ENCODE data around the gene SGSM1.

The SGSM1 gene

GRCh38 chr22:24805790-24806662, at the start of gene SGSM1:
TSS of gene SGSM1 (plus strand) at chr22:24806211. CDS start at chr22:24806326, 115 bp downstream.
- H3K4me3 ChIP-seq (ENCODE audit: low read depth, low read length) = peak within 1 kb of the TSS; percentile 47
- no peak for TF ChIP-seq CTCF (IDR thresholded peaks at IDR 0.05; ENCODE audit: insufficient read depth, low read depth, low read length, missing control alignments)

GRCh38 chr22:24758164-24758799, 47.7 kb upstream of the SGSM1 start:
- TF ChIP-seq CTCF (IDR thresholded peaks at IDR 0.05; ENCODE audit: insufficient read depth, low read depth, low read length, missing control alignments) = peak; percentile 68
- H3K4me3 ChIP-seq (ENCODE audit: low read depth, low read length) = no peak overlapping the region
- peak; percentile 65 for DNase-seq (ENCODE audit: low read depth)

More at GRCh38 chr22:24805790-24806662, at the start of gene SGSM1:
- peak; percentile 57 for DNase-seq (ENCODE audit: low read depth)

- TF ChIP-seq CTCF (IDR thresholded peaks at IDR 0.05; ENCODE audit: insufficient read depth, low read depth, low read length, missing control alignments) = no peak
- no peak for DNase-seq (ENCODE audit: low read depth)
- no peak overlapping the region for H3K4me3 ChIP-seq (ENCODE audit: low read depth, low read length)
Observed at GRCh38 chr22:24759765-24760164, 46.2 kb upstream of the SGSM1 start.

GRCh38 chr22:24760708-24761306, 45.2 kb upstream of the SGSM1 start:
- H3K4me3 ChIP-seq (ENCODE audit: low read depth, low read length) = no peak overlapping the region
- no peak for DNase-seq (ENCODE audit: low read depth)
- TF ChIP-seq CTCF (IDR thresholded peaks at IDR 0.05; ENCODE audit: insufficient read depth, low read depth, low read length, missing control alignments) = no peak

- DNase-seq (ENCODE audit: low read depth) = no peak
- no peak for TF ChIP-seq CTCF (IDR thresholded peaks at IDR 0.05; ENCODE audit: insufficient read depth, low read depth, low read length, missing control alignments)
- no peak overlapping the region for H3K4me3 ChIP-seq (ENCODE audit: low read depth, low read length)
Observed at GRCh38 chr22:24761888-24762675, 43.9 kb upstream of the SGSM1 start.

- DNase-seq (ENCODE audit: low read depth) = no peak
- H3K4me3 ChIP-seq (ENCODE audit: low read depth, low read length) = no peak overlapping the region
- TF ChIP-seq CTCF (IDR thresholded peaks at IDR 0.05; ENCODE audit: insufficient read depth, low read depth, low read length, missing control alignments) = no peak
Observed at GRCh38 chr22:24763872-24764485, 42.0 kb upstream of the SGSM1 start.

Measured in GM12865 (cell line).